ENCODE measurements around the gene NSG2.

NSG2 gene

GRCh38 chr5:174084691-174085154, 39.2 kb downstream of the NSG2 start:
- TF ChIP-seq MAX (IDR thresholded peaks at IDR 0.05; ENCODE audit: low read depth, low read length) (no peak), MYC (IDR thresholded peaks at IDR 0.05; ENCODE audit: low read depth, low read length) (no peak), POLR2A (IDR thresholded peaks at IDR 0.05; ENCODE audit: extremely low read depth, insufficient read length) (no peak), CTCF (IDR thresholded peaks at IDR 0.05; ENCODE audit: low read depth, low read length) (no peak)
- H3K4me3 ChIP-seq (ENCODE audit: low read depth, low read length): no peak overlapping the region
- DNase-seq (ENCODE audit: low read depth): no peak

- DNase-seq (ENCODE audit: low read depth): no peak
- TF ChIP-seq MYC (IDR thresholded peaks at IDR 0.05; ENCODE audit: low read depth, low read length) (no peak), POLR2A (IDR thresholded peaks at IDR 0.05; ENCODE audit: extremely low read depth, insufficient read length) (no peak), MAX (IDR thresholded peaks at IDR 0.05; ENCODE audit: low read depth, low read length) (no peak), CTCF (IDR thresholded peaks at IDR 0.05; ENCODE audit: low read depth, low read length) (no peak)
- no peak overlapping the region for H3K4me3 ChIP-seq (ENCODE audit: low read depth, low read length)
Measured at GRCh38 chr5:174086751-174087150, 41.2 kb downstream of the NSG2 start.

GRCh38 chr5:174087783-174088182, 42.3 kb downstream of the NSG2 start:
- H3K4me3 ChIP-seq (ENCODE audit: low read depth, low read length): no peak overlapping the region
- DNase-seq (ENCODE audit: low read depth): no peak
- no peak for TF ChIP-seq CTCF (IDR thresholded peaks at IDR 0.05; ENCODE audit: low read depth, low read length)
- TF ChIP-seq MAX (IDR thresholded peaks at IDR 0.05; ENCODE audit: low read depth, low read length): no peak
- TF ChIP-seq POLR2A (IDR thresholded peaks at IDR 0.05; ENCODE audit: extremely low read depth, insufficient read length): no peak
- no peak for TF ChIP-seq MYC (IDR thresholded peaks at IDR 0.05; ENCODE audit: low read depth, low read length)

GRCh38 chr5:174090129-174090528, 44.6 kb downstream of the NSG2 start:
- no peak for DNase-seq (ENCODE audit: low read depth)
- no peak overlapping the region for H3K4me3 ChIP-seq (ENCODE audit: low read depth, low read length)
- TF ChIP-seq MYC (IDR thresholded peaks at IDR 0.05; ENCODE audit: low read depth, low read length) (no peak), POLR2A (IDR thresholded peaks at IDR 0.05; ENCODE audit: extremely low read depth, insufficient read length) (no peak), CTCF (IDR thresholded peaks at IDR 0.05; ENCODE audit: low read depth, low read length) (no peak), MAX (IDR thresholded peaks at IDR 0.05; ENCODE audit: low read depth, low read length) (no peak)

- TF ChIP-seq CTCF (IDR thresholded peaks at IDR 0.05; ENCODE audit: low read depth, low read length) (no peak), MAX (IDR thresholded peaks at IDR 0.05; ENCODE audit: low read depth, low read length) (no peak), POLR2A (IDR thresholded peaks at IDR 0.05; ENCODE audit: extremely low read depth, insufficient read length) (no peak)
- no peak overlapping the region for H3K4me3 ChIP-seq (ENCODE audit: low read depth, low read length)
- no peak for DNase-seq (ENCODE audit: low read depth)
Measured at GRCh38 chr5:174093123-174093522, 47.6 kb downstream of the NSG2 start.
